Measurements from ENCODE around the gene HIBADH.
A peak's percentile ranks its signal among the peaks of the same experiment; 100 is the strongest.

HIBADH gene

GRCh38 chr7:27662490-27663205 is at the start of gene HIBADH:
HIBADH (minus strand) TSS chr7:27662883; CDS start chr7:27662788, 95 bp downstream.
- peak; percentile 90 to 93 for DNase-seq

- DNase-seq: no peak
Observed at GRCh38 chr7:27712217-27712616, 49.5 kb upstream of the HIBADH start.

GRCh38 chr7:27709137-27710075 is 46.7 kb upstream of the HIBADH start:
- no peak for DNase-seq

- no peak for DNase-seq
Observed at GRCh38 chr7:27708485-27708884, 45.8 kb upstream of the HIBADH start.

- DNase-seq: no peak
Observed at GRCh38 chr7:27705200-27705594, 42.5 kb upstream of the HIBADH start.

GRCh38 chr7:27704422-27705199 is 41.9 kb upstream of the HIBADH start:
- no peak for DNase-seq

- no peak for DNase-seq
Observed at GRCh38 chr7:27703181-27703580, 40.5 kb upstream of the HIBADH start.

- no peak for DNase-seq
Observed at GRCh38 chr7:27700501-27700900, 37.8 kb upstream of the HIBADH start.

GRCh38 chr7:27699751-27700150 is 37.1 kb upstream of the HIBADH start:
- no peak for DNase-seq

GRCh38 chr7:27697861-27698430 is 35.3 kb upstream of the HIBADH start:
- DNase-seq: peak in 1 of 2 experiments; percentile 11

- DNase-seq: no peak
Observed at GRCh38 chr7:27695096-27695495, 32.4 kb upstream of the HIBADH start.

GRCh38 chr7:27693794-27694193 is 31.1 kb upstream of the HIBADH start:
- DNase-seq: no peak

GRCh38 chr7:27690649-27691048 is 28.0 kb upstream of the HIBADH start:
- no peak for DNase-seq

- DNase-seq: peak; percentile 9 to 19
Observed at GRCh38 chr7:27689591-27690164, 27.0 kb upstream of the HIBADH start.

GRCh38 chr7:27689150-27689549 is 26.5 kb upstream of the HIBADH start:
- no peak for DNase-seq

- no peak for DNase-seq
Observed at GRCh38 chr7:27688646-27689045, 26.0 kb upstream of the HIBADH start.

- DNase-seq: no peak
Observed at GRCh38 chr7:27688056-27688455, 25.4 kb upstream of the HIBADH start.

- DNase-seq: no peak
Observed at GRCh38 chr7:27686315-27686714, 23.6 kb upstream of the HIBADH start.

- no peak for DNase-seq
Observed at GRCh38 chr7:27685893-27686292, 23.2 kb upstream of the HIBADH start.

GRCh38 chr7:27685209-27685608 is 22.5 kb upstream of the HIBADH start:
- DNase-seq: no peak

- DNase-seq: no peak
Observed at GRCh38 chr7:27684491-27684890, 21.8 kb upstream of the HIBADH start.

- no peak for DNase-seq
Observed at GRCh38 chr7:27680610-27681009, 17.9 kb upstream of the HIBADH start.

Measured in activated CD4-positive, alpha-beta T cell treated with anti-CD3 and anti-CD28 coated beads, Interleukin-2, amount 50 U/mL, for 48 hours (primary cell).